ENCODE measurements around the gene TGM4. TPM values are rescaled to one million over a fixed set of nuclear protein-coding genes. Genes with fewer than 3 reads are reported as not detected.

The TGM4 gene
- total and polyA plus RNA-seq, 3 donors from 2014 or later: 0.68 to 1.4 (median 1.1) TPM

- intact Hi-C loops (cut with DNase I; ENCODE audit: low total_unique reads): no loop called here
- no peak for DNase-seq
- H3K36me3 ChIP-seq (ENCODE audit: low read depth, missing control alignments): no peaks in the 10 kb centered on the region
- no peak overlapping the region for H3K4me3 ChIP-seq
- H3K9me3 ChIP-seq: no peaks in the 10 kb centered on the region
- no peak overlapping the region for H3K27ac ChIP-seq
- no peak for TF ChIP-seq POLR2A (IDR thresholded peaks at IDR 0.05)
- TF ChIP-seq CTCF (IDR thresholded peaks at IDR 0.05): no peak
- WGBS, 2 donors: 57 to 67% methylated on average over 8 of the region's 8 CpGs
- H3K27me3 ChIP-seq: no peaks in the 10 kb centered on the region
- H3K4me1 ChIP-seq: peaks cover 10% of the 10 kb centered on the region
These were observed 41.5 kb downstream of the TGM4 start for GRCh38 chr3:44915702-44916438.

GRCh38 chr3:44918087-44918486, 43.7 kb downstream of the TGM4 start:
- H3K27me3 ChIP-seq: no peaks in the 10 kb centered on the region
- H3K27ac ChIP-seq: no peak overlapping the region
- no peak for DNase-seq
- no peaks in the 10 kb centered on the region for H3K36me3 ChIP-seq (ENCODE audit: low read depth, missing control alignments)
- no peak overlapping the region for H3K4me3 ChIP-seq
- 93 to 96% methylated on average over 8 to 12 of the region's 12 CpGs for WGBS, 2 donors
- intact Hi-C loops (cut with DNase I; ENCODE audit: low total_unique reads): no loop called here
- no peaks in the 10 kb centered on the region for H3K9me3 ChIP-seq
- no peak for TF ChIP-seq POLR2A (IDR thresholded peaks at IDR 0.05)
- no peak for TF ChIP-seq CTCF (IDR thresholded peaks at IDR 0.05)
- peaks cover 17% of the 10 kb centered on the region for H3K4me1 ChIP-seq

GRCh38 chr3:44918581-44918980, 44.2 kb downstream of the TGM4 start:
- Histone ChIP-seq H3K4me1 (peaks cover 19% of the 10 kb centered on the region), H3K4me3 (no peak overlapping the region), H3K27ac (no peak overlapping the region), H3K36me3 (ENCODE audit: low read depth, missing control alignments) (no peaks in the 10 kb centered on the region), H3K27me3 (no peaks in the 10 kb centered on the region), H3K9me3 (no peaks in the 10 kb centered on the region)
- DNase-seq: no peak
- WGBS, 2 donors: 92 to 93% methylated on average over 5 to 6 of the region's 6 CpGs
- TF ChIP-seq POLR2A (IDR thresholded peaks at IDR 0.05) (no peak), CTCF (IDR thresholded peaks at IDR 0.05) (no peak)
- intact Hi-C loops (cut with DNase I; ENCODE audit: low total_unique reads): no loop called here

GRCh38 chr3:44920081-44920480, 45.7 kb downstream of the TGM4 start:
- H3K27ac ChIP-seq: peak overlapping the region in 1 of 2 donors; percentile 5
- H3K27me3 ChIP-seq: no peaks in the 10 kb centered on the region
- WGBS, 2 donors: 89 to 96% methylated on average over 3 of the region's 3 CpGs
- TF ChIP-seq POLR2A (IDR thresholded peaks at IDR 0.05): no peak
- no peak for TF ChIP-seq CTCF (IDR thresholded peaks at IDR 0.05)
- peaks cover 34% of the 10 kb centered on the region for H3K4me1 ChIP-seq
- no peak for DNase-seq
- no peaks in the 10 kb centered on the region for H3K9me3 ChIP-seq
- no peak overlapping the region for H3K4me3 ChIP-seq
- H3K36me3 ChIP-seq (ENCODE audit: low read depth, missing control alignments): no peaks in the 10 kb centered on the region
- intact Hi-C loops (cut with DNase I; ENCODE audit: low total_unique reads): no loop called here

Measured in testis (tissue), 3 donors.